ENCODE results near the gene CLDN15.
"Not testable (repeated sequence)": the region's sequence is repeated elsewhere in the genome, so short reads cannot be mapped to it uniquely, and the experiment has no call there.

CLDN15 gene

GRCh38 chr7:101218236-101219125, 19.1 kb downstream of the CLDN15 start:
- DNase-seq = no peak

GRCh38 chr7:101217388-101218235, 20.0 kb downstream of the CLDN15 start, which contains the start of the genes PLOD3 and ZNHIT1:
Gene PLOD3 (minus strand): TSS chr7:101217581. CDS start chr7:101217274, 307 bp downstream.
Gene ZNHIT1 (plus strand): TSS chr7:101218165. CDS start chr7:101218196, 31 bp downstream.
- peak; percentile 44 for DNase-seq

GRCh38 chr7:101216860-101217387, 20.7 kb downstream of the CLDN15 start:
- no peak for DNase-seq

GRCh38 chr7:101216001-101216859, 21.4 kb downstream of the CLDN15 start:
- DNase-seq = no peak

- DNase-seq = no peak
These were observed 25.6 kb downstream of the CLDN15 start for GRCh38 chr7:101212014-101212413.

GRCh38 chr7:101211501-101211900, 26.1 kb downstream of the CLDN15 start:
- no peak for DNase-seq

GRCh38 chr7:101210143-101210542, 27.5 kb downstream of the CLDN15 start:
- DNase-seq = no peak

- DNase-seq = no peak
These were observed 28.8 kb downstream of the CLDN15 start for GRCh38 chr7:101208794-101209193.

- no peak for DNase-seq
These were observed 30.1 kb downstream of the CLDN15 start for GRCh38 chr7:101207459-101207858.

- DNase-seq = no peak
These were observed 30.9 kb downstream of the CLDN15 start for GRCh38 chr7:101206665-101207042.

- no peak for DNase-seq
These were observed 31.5 kb downstream of the CLDN15 start for GRCh38 chr7:101205901-101206664.

GRCh38 chr7:101203740-101204738, 33.6 kb downstream of the CLDN15 start:
- not testable (repeated sequence) for DNase-seq

- DNase-seq = no peak
These were observed 35.0 kb downstream of the CLDN15 start for GRCh38 chr7:101202603-101202918.

GRCh38 chr7:101201695-101202602, 35.7 kb downstream of the CLDN15 start:
- DNase-seq = no peak

- no peak for DNase-seq
These were observed 36.6 kb downstream of the CLDN15 start, which contains the start of gene MOGAT3 for GRCh38 chr7:101200862-101201599. Gene MOGAT3 (minus strand): TSS chr7:101201036. CDS start chr7:101200854, 182 bp downstream.

- DNase-seq = no peak
These were observed 37.1 kb downstream of the CLDN15 start for GRCh38 chr7:101200504-101200861.

- not testable (repeated sequence) for DNase-seq
These were observed 38.1 kb downstream of the CLDN15 start for GRCh38 chr7:101199522-101199921.

- DNase-seq = no peak
These were observed 39.1 kb downstream of the CLDN15 start for GRCh38 chr7:101198476-101198875.

Data from activated gamma-delta T cell (primary cell).